Stimulated activated CD8-positive, alpha-beta memory T cell treated with anti-CD3 and anti-CD28 coated beads, Interleukin-4, amount 100 ng/mL, for 1 hour (primary cell): Measurements from ENCODE around the gene HMGXB3.

Source experiments
- DNase-seq, 2 donors: peaks; one replicate each; pipeline ENCODE4 v3.0.0-alpha.2; 2020; ENCODE audit warnings: low read depth in 2 of 2, low spot score in 1 of 2

Gene HMGXB3

DNA sequence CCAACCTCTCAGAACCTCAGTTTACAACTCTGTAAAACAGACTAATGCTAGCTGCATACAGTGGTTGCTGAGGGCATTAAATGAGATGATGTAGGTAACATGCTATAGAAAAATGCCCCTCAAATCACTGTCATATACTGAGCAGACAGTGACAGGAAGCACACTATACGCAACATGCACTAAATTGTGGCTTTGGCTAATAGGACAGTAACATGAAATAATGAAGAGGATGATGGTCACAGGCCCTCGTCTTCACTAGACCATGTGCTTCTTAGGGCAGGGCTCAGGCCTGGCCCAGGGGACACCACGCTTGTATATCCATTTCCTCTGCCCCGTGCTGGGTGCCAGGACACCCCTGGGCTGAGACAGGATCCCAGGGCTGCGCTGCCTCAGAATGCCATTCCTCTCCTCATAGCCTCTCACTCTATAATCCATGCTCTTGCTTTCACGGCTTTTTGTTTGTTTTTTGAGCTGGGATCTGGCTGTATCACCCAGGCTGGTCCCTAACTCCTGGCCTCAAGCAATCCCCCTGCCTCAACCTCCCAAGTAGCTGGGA, 66.9 kb downstream of the HMGXB3 start:
- DNase-seq: no peak

DNA sequence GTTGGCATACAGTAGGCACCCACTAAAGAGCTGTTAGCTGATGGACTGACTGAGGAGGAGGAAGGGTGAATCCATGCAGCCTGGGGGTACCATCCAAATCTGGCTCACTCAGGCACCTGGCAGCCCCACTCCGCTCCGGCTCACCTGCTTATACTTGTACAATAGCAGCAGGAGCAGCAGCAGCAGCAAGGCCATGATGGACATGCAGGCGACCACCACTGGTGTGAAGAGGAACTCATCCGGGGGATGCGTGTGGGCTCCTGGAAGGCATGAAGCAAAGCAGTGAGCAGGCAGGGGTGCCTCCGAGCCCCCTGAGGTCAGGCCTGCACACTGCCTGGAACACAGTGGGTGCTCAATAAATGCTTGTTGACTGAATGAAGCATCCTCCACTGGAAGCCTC, 67.5 kb downstream of the HMGXB3 start:
- no peak for DNase-seq

DNA sequence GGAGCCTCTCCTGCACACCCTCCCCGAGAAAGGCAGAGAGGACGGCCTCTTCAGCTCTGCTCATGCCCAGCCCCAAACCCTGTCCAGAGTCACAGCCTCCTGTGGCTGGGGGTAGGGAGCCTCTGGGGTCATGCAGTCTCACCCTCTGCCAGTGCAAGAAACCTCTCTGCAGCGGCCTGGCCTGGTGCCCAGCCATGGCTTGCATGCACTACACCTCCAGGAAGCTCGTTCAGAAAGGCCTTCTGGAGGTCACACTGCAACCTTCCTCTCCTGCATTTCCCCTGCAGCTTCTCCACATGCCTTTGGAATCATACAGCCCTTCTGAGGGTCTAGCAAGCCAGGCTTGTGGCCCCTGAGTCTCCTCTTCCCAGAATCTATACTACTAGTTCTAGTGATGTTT, 67.9 kb downstream of the HMGXB3 start:
- DNase-seq: no peak

GRCh38 chr5:150068961-150069645, 68.6 kb downstream of the HMGXB3 start:
- no peak for DNase-seq

- DNase-seq: no peak
Observed at GRCh38 chr5:150069672-150070627, 69.4 kb downstream of the HMGXB3 start.

DNA sequence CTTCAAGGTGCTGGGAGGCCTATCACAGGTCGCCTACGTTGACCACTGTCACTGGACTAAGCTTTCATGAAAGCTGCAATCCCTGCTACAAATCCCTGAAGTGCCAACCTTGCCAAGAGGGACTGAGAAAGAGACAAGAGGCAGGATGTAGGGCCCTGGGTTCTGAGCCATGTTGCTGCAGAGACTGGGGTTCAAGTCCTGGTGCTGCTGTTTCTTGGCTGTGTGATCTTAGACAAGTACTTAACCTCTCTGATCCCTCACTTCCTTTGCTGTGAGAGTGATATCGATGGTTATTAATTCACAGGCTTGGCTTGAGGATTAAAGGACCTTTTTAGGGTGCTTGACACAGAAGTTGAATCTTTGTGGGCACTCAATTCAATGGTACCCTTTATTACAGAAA, 70.3 kb downstream of the HMGXB3 start:
- no peak for DNase-seq

DNA sequence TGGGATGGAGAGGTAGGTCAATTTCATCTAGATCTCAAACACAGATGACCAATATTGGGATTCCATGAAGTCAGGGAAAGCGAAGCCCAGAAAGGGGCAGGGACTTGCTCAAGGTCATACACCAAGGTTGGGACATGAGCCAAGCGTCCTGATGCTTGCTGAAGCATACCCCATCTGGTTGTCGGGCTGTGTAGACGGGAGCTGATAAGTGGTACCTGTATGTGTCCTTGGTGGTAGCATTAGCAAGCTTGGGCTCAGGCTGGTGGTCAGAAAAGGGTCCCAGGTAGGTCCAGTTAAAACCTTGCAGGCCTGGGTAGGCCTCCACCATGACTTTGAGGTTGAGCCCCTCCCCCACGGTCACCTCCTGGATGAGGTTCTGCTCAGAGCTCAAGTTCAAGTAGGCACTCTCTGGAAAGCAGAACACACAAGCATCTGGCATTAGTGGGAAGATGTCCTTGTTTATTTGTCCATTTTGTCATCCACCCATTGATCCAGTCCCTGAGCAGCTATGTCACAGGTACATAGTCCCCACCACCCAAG, 72.6 kb downstream of the HMGXB3 start:
- DNase-seq: no peak

DNA sequence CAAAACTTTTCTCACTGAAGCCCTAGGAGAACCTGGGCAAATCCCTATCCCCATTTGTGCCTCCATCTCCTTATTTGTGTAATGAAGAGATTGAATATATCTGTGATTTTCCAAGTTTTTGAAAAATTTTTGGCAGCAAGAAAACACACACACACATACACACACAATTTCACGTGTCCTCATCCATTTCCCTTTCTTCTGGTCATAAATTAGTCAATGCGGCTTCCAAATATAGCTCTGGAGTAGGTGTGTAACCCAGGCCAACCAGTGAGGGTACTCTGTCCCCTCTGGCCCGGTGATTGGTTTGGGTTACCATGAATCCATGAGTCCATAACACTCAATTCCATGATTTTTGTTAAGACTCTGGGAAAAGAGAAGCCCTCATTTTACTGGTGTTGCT, 73.1 kb downstream of the HMGXB3 start:
- DNase-seq: no peak

GRCh38 chr5:150075233-150075632, 74.7 kb downstream of the HMGXB3 start:
- no peak for DNase-seq

DNA sequence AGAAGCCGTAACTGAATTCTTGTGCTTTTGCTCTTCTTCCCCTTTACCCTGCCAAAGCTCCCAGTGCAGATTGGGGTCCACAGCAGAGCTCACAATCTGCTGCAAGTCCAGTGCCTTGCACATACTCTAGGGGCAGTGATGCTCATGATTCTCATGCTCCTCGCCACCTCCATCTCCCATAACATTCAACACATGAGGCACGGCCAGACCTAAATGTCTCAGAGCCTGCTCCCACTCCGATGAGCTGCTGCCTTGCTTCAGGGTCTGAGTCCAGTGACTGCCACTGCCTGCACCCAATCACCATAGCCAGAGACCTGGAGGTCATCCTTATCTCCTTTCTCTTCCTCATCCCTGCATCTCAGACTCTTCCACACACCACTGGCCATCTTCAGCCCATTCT, 75.3 kb downstream of the HMGXB3 start:
- no peak for DNase-seq

DNA sequence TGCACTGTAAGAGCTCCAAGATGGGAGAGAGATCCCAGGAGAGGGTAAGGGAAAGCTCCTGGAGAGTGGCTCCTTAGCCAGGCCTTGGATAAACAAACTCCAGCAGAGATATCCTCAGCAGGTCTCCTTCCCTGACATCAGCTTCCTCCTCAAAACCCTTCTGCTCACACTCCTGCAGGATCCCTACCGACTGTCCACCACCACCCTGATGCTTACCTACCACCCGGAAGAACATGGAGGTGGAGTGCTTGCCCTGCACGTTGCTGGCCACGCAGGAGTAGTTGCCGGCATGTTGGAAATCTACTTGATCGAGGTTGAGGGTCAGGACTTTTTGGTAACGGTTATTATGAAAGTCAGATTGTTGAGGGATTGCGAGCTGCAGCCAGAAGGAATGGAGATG, 76.5 kb downstream of the HMGXB3 start:
- no peak for DNase-seq

- DNase-seq: no peak
Observed at GRCh38 chr5:150077996-150078801, 77.7 kb downstream of the HMGXB3 start.

DNA sequence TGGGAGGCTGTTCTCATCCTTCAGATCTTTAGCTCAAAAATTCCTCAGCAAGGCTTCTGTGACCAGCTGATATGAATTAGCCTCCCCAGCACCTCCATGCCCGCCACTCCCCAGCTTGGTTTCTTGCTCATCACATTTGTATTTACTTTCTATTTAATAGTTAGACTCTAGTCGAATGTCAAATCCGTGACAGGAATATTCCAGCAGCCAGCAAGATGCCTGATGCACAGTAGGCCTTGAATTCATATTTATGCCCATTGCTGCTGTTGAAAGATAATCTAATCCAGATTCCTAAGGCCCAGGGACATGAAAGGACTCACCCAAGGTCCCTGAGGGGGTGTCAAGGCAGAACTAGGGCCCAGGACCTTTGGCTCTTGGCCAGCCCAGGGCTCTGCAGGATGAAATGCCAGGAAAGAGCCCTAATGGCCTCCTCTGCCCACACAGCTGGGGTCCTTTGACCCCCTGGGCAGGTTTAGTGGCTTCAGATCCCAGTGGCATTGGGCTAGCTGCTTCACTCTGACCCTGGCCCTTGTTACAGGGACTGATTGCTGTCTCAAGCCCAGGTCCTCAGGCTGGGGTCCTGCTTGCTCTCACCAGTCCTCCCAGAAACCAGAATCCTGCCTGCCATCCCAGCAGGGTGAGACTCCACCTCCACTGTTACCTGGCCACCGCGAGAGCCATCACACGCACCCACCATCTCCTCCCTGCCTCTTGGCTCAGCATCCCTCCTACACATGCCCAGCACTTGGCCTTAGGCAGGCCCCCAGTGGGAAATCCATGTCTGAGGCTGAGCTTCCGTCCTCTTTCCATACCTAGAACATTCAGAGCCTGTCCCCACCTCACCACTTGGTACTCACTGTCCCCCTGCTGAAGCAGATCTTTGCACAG, 78.5 kb downstream of the HMGXB3 start:
- DNase-seq: no peak

DNA sequence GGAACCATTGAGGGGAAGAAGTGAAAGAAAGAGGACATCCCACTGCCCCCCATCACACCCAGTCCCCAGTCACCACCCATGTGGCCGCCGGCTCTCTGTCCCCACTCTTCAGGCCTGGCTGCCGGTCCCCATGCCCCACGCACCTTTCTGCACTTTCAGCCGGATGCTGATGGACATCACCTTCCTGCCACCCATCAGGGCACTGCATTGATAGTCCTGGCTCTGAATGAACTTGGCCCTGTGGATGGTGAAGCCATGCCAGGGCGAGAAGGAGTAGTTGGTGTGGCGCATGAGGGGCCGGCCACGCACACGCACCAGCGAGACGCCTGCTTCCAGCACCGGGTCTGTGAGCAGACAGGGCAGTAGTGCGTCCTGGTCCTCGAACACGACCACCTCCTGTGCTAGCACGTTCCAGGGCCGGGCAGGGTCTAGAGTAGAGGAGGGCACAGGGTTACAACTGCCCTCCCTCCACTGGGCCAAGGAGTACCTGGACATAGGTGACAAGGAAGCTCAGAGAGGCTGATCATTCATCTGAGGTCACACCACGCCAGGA, 79.4 kb downstream of the HMGXB3 start:
- DNase-seq: no peak

- DNase-seq: no peak
Observed at GRCh38 chr5:150080696-150081435, 80.3 kb downstream of the HMGXB3 start.

GRCh38 chr5:150081541-150082283, 81.2 kb downstream of the HMGXB3 start:
- no peak for DNase-seq

DNA sequence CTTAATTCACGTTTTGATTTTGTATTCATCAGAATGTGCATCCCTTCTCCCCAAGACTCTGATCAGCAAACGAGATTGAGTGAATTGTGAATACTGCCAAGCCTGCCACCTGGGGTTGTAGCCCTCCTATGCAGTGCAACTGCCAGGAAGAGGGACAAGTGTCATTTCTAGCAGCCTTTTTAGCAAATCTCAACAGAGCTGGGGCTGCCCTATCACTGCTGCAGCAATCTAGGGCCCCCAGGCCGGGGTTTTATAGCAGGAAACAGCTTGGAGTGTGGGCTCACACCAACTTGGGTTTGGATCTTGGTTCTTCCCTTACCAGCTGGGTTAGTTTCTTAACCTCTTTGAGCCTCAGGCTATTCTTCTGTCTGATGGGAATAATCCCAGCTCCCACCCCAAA, 81.8 kb downstream of the HMGXB3 start:
- no peak for DNase-seq

DNA sequence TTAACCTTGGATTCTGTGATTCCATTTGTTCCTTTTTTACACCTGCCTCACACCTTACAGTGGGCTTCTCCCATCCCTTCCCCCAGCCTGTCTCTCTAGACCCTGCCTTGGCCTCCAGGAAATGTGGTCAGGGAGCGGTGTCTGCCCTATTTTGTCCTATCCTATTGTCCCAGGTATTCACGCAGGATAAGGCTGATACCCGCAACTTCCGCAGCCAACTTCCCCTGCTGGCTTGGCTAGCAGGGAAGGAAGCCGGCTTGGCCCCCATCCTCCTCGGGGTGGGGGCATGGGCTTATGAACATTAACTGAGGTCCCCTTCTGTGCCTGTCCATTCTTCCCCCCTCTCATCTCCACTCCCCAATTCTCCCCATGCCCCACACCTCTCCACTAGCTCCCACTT, 82.3 kb downstream of the HMGXB3 start:
- no peak for DNase-seq
